Right lung (tissue), 5 donors: ENCODE results near the gene RHPN2. TPM values are rescaled to one million over a fixed set of nuclear protein-coding genes. Genes with fewer than 3 reads are reported as not detected.
"Not testable (repeated sequence)": the region's sequence is repeated elsewhere in the genome, so short reads cannot be mapped to it uniquely, and the experiment has no call there.

Source experiments
- DNase-seq, 2 donors: peaks; one replicate each; pipeline ENCODE4 v3.0.0-alpha.2; 2013
- polyA plus RNA-seq, 5 donors: library from polyadenylated mRNA; unstranded; fragments of 120-200 nt; gene quantifications; one replicate each; pipeline versions ENCODE4 v1.2.1 to v1.2.3, GENCODE V29; 2013; ENCODE audit warnings: inconsistent platforms in 1 of 5, low replicate concordance in 1 of 5; ENCODE audit not compliant: insufficient read length in 5 of 5, insufficient read depth in 1 of 5

The RHPN2 gene
- polyA plus RNA-seq, 5 donors, result 6.2 to 9.2 (median 8.7) TPM

GRCh38 chr19:32977813-32978212 is 86.9 kb downstream of the RHPN2 start:
- not testable (repeated sequence) for DNase-seq

- DNase-seq, result peak; percentile 8 to 12
Measured at GRCh38 chr19:32977280-32977679, 87.4 kb downstream of the RHPN2 start.

DNA sequence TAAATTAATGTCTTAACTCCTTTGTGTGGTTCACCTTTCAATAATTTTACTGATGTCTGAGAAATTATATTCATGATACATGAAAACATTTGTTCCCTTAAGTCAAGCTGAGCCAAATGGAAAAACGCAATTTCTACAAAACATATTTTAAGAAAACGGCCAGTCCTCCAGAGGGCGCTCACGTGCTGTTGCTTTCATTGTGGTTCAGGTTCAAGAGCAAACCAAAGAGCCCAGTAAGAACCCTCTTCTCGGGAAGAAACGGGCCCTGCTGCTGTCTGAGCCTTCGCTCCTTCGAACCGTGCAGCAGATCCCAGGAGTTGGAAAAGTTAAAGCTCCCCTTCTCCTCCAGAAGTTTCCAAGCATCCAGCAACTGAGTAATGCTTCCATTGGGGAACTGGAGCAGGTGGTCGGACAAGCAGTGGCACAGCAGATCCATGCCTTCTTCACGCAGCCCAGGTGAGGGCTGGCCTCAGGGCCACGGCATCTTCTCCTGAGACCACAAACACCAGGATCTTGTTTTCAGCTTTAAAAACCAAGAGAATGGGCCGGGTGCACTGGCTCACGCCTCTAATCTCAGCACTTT is 88.4 kb downstream of the RHPN2 start:
- DNase-seq, result peak; percentile 23 to 35

DNA sequence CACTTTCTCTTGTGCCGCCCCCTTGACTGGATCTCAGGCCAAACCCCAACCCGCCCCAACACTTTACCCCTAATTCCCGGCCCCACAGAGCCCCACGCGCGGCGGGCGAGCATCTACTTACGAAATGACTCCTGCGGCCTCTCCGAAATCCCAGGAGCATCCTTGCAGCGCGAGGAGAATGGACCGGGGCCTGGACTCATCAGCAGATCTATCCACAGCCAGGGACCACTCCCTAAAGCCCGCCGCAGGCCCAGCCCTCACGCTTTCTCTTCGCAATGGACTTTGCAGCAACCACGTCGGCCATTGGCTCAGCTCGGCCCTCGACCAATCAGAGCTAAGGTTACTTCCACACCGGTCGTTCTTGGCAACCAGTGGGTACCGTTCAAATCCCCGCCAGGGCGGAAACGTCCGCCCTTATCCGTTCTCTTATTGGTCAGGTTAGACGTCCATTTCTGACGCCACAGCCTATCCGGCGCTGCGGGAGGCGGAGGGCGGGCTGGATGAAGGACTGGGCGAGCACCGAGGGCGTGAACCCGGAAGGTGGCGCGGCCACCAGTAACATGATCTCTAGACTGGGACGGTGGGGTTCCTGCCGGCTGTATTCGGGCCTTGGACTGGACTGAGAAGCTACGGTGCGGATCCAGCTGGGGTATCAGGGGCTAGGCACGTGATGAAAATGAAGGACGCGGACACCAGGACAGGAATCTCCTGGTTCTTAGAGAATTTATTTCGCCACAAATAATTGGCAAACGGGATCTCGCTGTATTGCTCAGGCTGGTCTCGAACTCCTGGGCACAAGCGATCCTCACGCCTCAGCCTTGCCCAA is 92.8 kb downstream of the RHPN2 start, which contains the start of the genes CEP89 and FAAP24:
Gene CEP89, minus strand, starts transcription at position 244 of the 826 bp plus-strand sequence. Its CDS starts 84 bp downstream, at position 160.
Gene FAAP24, plus strand, starts transcription at position 528 of the 826 bp plus-strand sequence. CDS start 955 bp downstream, outside the sequence.
- DNase-seq, result peak; percentile 99 to 100

- DNase-seq, result no peak
Measured at GRCh38 chr19:32971012-32971595, 93.6 kb downstream of the RHPN2 start.

DNA sequence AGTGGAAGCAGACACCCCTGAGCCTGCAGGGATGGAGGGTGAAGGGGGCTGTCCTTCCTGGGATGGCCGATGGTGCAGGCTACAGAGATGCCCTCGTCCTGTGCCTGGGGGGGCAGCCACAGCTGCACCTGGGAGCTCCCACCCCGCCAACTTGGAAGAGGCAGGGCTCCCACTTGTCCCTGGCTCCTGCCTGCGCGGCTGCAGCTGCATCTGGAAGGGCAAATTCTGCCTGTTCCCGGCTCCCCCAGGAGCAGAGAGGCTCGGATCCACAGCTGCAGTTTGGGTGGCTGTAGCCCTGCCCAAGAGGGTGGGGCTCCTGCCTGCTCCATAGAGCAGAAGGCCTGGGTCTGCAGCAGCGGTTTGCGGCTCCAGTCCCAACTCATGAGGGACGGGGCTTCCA is 95.1 kb downstream of the RHPN2 start:
- no peak for DNase-seq

- no peak for DNase-seq
Measured at GRCh38 chr19:32966750-32967149, 97.9 kb downstream of the RHPN2 start.

GRCh38 chr19:32945260-32945659 is 119.4 kb downstream of the RHPN2 start:
- no peak for DNase-seq

GRCh38 chr19:32941273-32941672 is 123.4 kb downstream of the RHPN2 start:
- DNase-seq, result not testable (repeated sequence)

DNA sequence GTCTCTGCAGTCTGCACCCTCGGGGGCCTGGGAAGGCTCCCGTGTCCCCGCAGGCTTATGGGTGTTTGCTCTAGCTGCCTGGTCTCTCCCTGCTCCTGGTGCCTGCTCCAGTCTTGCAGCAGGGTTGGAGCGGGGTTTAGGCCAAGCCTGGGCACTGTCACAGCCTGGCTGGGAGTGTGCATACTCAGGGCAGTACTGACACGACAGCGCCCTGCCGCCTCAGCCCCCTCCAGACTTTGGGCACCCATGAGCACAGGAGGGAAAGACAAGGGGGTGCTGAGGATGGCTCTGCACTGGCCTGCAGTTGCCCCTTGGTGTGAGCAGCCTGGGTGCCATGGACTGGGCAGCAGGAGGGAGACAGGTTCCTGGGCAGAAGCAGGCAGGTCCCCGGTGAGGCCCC is 128.6 kb downstream of the RHPN2 start:
- DNase-seq, result no peak

GRCh38 chr19:32935629-32936028 is 129.1 kb downstream of the RHPN2 start:
- no peak for DNase-seq

DNA sequence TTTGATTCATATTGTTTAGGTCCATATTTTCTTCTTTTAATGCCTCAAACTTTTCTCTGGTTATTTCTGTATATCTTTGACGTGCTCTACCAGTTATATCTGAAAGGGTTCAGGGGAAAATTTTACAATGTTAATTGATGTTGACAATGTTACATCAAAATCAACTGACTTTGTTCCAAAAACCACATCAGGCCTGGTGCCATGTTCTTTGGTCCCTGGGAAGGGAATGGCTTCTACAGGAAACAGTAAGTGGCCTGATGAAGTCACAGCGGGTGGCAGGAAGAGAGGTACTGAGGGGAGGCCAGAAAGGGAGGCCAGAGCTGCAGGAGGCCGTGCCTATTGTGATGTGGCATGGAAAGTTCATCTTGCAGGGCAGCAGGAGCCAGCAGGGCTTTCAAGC is 131.1 kb downstream of the RHPN2 start:
- no peak for DNase-seq

DNA sequence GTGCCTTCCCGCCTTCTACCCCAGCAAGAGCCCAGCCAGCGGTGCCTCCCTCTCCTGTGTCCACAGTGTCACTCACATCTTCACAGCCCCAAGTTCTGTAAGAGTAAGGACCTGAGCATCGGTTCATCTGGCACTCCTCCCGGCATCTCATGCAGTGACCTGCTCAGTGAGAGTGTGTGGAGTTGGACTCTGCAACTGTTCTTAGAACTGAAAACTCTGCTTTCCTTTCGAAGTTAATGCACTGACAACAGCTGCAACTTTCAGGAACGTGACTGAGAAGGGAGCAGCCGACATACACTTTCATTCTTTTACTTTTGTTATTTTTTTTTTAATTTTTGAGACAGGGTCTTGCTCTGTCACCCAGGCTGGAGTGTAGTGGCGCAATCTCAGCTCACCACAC is 134.1 kb downstream of the RHPN2 start:
- DNase-seq, result no peak

DNA sequence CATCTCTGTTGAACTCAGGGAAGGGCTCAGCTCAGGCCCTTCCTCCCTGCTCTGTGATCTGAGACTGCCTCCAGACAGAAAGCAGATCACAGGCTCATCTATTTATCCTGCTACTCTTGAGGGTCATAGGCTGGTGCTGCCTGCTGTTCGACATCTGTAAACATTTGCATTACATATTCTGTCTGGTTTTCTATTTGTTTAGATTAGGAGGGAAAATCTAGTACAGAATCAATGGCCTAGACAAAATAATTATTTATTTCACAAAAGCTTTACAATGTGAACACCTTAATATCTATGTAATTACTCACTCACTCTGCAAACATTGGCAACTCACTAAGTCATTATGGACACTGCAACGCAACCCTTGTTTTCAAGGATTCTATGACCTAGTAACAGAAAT is 135.9 kb downstream of the RHPN2 start:
- no peak for DNase-seq

Other genes with a start within 250 kb of the RHPN2 start
- 1 to 10 TPM in 2 of 5 donors, under 1 TPM in 3; 0.85 to 1.5 (median 0.97) TPM for gene SLC7A9, start 195.1 kb downstream of the RHPN2 start, polyA plus RNA-seq
- 10 to 100 TPM; 30.9 to 35.0 (median 32.4) TPM for gene CEP89, start 92.9 kb downstream of the RHPN2 start, polyA plus RNA-seq
- gene FAAP24, start 92.6 kb downstream of the RHPN2 start, polyA plus RNA-seq, result 1 to 10 TPM; 3.2 to 4.8 (median 4.4) TPM
- gene GPATCH1, start 16.3 kb upstream of the RHPN2 start, polyA plus RNA-seq, result 10 to 100 TPM; 15.4 to 19.5 (median 17.1) TPM
- 1 to 10 TPM in 4 of 5 donors, under 1 TPM in 1; 0.94 to 1.7 (median 1.3) TPM for gene WDR88, start 67.2 kb upstream of the RHPN2 start, polyA plus RNA-seq
- 10 to 100 TPM; 16.3 to 43.4 (median 25.5) TPM for gene LRP3, start 129.4 kb upstream of the RHPN2 start, polyA plus RNA-seq
- gene SLC7A10, start 161.0 kb upstream of the RHPN2 start, polyA plus RNA-seq, result 1 to 10 TPM in 2 of 5 donors, under 1 TPM in 3; 0.34 to 1.4 (median 0.58) TPM
- gene CEBPA, start 237.6 kb upstream of the RHPN2 start, polyA plus RNA-seq, result 10 to 100 TPM; 10.7 to 25.9 (median 14.2) TPM